ENCODE results near the gene MED13L.

GRCh38 chr12:116130431-116130830 is 147.1 kb downstream of the MED13L start:
- no peak for TF ChIP-seq CTCF (IDR thresholded peaks at IDR 0.05)
- TF ChIP-seq POLR2A (IDR thresholded peaks at IDR 0.05) = no peak

All from lower leg skin (tissue), 3 donors.